RWPE2 (cell line): ENCODE data around the gene ERN1.
A peak's percentile ranks its signal among the peaks of the same experiment; 100 is the strongest.
"Not testable (repeated sequence)": the region's sequence is repeated elsewhere in the genome, so short reads cannot be mapped to it uniquely, and the experiment has no call there.

Source experiments
- ATAC-seq: fragments of 200-7000 bp; cut with Tn5 transposase; 3 replicates; pipeline ENCODE4 v1.9.1; 2021; ENCODE audit warnings: low read depth
- DNase-seq: peaks from one replicate; pipeline ENCODE4 v3.0.0-alpha.2; 2020; ENCODE audit warnings: low spot score
- H3K27ac ChIP-seq: fragments of 450-650 bp; 2 replicates; pipeline ENCODE4 v1.5.1; 2017; ENCODE audit warnings: mild to moderate bottlenecking; ENCODE audit not compliant: poor library complexity, severe bottlenecking
- H3K27me3 ChIP-seq: fragments of 250-450 bp; sonication (Bioruptor Pico); 2 replicates; pipeline ENCODE4 v1.5.1; 2021; ENCODE audit warnings: mild to moderate bottlenecking, moderate library complexity; ENCODE audit not compliant: insufficient read depth, poor library complexity, severe bottlenecking
- H3K36me3 ChIP-seq: fragments of 250-450 bp; sonication (Bioruptor Pico); 2 replicates; pipeline ENCODE4 v1.5.1; 2020; ENCODE audit warnings: low read depth, mild to moderate bottlenecking, moderate library complexity
- H3K4me1 ChIP-seq: fragments of 250-450 bp; sonication (Bioruptor Pico); 2 replicates; pipeline ENCODE4 v1.5.1; 2021; ENCODE audit warnings: mild to moderate bottlenecking, moderate library complexity; ENCODE audit not compliant: insufficient read depth, poor library complexity, severe bottlenecking
- H3K4me3 ChIP-seq: fragments of 250-450 bp; sonication (Bioruptor Pico); 2 replicates; pipeline ENCODE4 v1.5.1; 2021; ENCODE audit warnings: mild to moderate bottlenecking, moderate library complexity; ENCODE audit not compliant: severe bottlenecking
- H3K9me3 ChIP-seq: fragments of 250-450 bp; sonication (Bioruptor Pico); 2 replicates; pipeline ENCODE4 v1.5.1; 2021; ENCODE audit warnings: mild to moderate bottlenecking, moderate library complexity; ENCODE audit not compliant: severe bottlenecking
- TF ChIP-seq, protein P1 (sequence below): fragments of 450-650 bp; IDR thresholded peaks from one replicate; pipeline ENCODE4 v1.5.1; 2017; ENCODE audit warnings: mild to moderate bottlenecking, moderate library complexity; ENCODE audit not compliant: poor library complexity, severe bottlenecking

ERN1 gene

DNA sequence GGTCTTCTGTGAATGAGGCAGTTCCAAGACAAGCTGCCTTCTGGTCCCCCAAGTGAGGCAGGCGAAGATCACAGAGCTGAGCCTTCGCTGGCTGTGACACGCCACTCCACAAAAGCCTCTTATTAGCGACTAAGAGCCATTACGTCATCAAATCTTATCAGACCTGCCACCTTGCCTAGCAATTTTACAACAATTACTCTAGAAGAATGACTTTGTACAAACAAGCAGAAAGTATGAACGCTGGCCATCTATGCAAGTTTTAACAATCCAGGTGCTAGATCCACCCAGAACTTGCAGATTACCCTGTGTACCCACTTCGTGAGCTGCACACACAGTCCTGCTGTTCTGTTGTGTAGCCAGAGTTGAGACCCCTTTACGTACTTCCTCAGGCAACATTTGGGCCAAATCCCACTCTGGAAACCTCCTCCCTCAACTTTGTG lies 105.7 kb downstream of the ERN1 start:
- H3K27ac ChIP-seq: no peak overlapping the region
- H3K36me3 ChIP-seq: no peaks in the 10 kb centered on the region
- TF ChIP-seq, protein P1, sequence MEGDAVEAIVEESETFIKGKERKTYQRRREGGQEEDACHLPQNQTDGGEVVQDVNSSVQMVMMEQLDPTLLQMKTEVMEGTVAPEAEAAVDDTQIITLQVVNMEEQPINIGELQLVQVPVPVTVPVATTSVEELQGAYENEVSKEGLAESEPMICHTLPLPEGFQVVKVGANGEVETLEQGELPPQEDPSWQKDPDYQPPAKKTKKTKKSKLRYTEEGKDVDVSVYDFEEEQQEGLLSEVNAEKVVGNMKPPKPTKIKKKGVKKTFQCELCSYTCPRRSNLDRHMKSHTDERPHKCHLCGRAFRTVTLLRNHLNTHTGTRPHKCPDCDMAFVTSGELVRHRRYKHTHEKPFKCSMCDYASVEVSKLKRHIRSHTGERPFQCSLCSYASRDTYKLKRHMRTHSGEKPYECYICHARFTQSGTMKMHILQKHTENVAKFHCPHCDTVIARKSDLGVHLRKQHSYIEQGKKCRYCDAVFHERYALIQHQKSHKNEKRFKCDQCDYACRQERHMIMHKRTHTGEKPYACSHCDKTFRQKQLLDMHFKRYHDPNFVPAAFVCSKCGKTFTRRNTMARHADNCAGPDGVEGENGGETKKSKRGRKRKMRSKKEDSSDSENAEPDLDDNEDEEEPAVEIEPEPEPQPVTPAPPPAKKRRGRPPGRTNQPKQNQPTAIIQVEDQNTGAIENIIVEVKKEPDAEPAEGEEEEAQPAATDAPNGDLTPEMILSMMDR: no peak
- no peaks in the 10 kb centered on the region for H3K27me3 ChIP-seq
- no peaks in the 10 kb centered on the region for H3K9me3 ChIP-seq
- no peak overlapping the region for H3K4me3 ChIP-seq
- DNase-seq (no peak), ATAC-seq (no peak)
- peaks cover 3% of the 10 kb centered on the region for H3K4me1 ChIP-seq

DNA sequence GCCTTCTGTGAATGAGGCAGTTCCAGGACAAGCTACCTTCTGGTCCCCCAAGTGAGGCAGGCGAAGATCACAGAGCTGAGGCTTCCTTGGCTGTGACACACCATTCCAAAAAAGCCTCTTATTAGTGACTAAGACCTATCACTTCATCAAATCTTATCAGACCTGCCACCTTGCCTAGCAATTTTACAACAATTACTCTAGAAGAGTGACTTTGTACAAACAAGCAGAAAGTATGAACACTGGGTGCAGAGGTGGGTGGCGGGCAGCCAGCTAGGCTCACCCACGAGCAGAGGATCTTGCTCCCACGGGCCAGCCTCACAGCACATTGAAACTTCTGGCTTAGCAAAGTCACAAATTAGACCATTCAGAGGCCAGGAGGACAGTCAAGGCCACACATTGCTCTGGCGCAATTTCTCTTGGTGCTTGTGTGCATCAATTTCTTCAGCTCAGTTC lies 107.3 kb downstream of the ERN1 start:
- Histone ChIP-seq H3K27me3 (no peaks in the 10 kb centered on the region), H3K27ac (no peak overlapping the region), H3K4me3 (no peak overlapping the region), H3K4me1 (no peaks in the 10 kb centered on the region), H3K9me3 (no peaks in the 10 kb centered on the region), H3K36me3 (no peaks in the 10 kb centered on the region)
- ATAC-seq (no peak), DNase-seq (no peak)
- TF ChIP-seq, protein P1: no peak

DNA sequence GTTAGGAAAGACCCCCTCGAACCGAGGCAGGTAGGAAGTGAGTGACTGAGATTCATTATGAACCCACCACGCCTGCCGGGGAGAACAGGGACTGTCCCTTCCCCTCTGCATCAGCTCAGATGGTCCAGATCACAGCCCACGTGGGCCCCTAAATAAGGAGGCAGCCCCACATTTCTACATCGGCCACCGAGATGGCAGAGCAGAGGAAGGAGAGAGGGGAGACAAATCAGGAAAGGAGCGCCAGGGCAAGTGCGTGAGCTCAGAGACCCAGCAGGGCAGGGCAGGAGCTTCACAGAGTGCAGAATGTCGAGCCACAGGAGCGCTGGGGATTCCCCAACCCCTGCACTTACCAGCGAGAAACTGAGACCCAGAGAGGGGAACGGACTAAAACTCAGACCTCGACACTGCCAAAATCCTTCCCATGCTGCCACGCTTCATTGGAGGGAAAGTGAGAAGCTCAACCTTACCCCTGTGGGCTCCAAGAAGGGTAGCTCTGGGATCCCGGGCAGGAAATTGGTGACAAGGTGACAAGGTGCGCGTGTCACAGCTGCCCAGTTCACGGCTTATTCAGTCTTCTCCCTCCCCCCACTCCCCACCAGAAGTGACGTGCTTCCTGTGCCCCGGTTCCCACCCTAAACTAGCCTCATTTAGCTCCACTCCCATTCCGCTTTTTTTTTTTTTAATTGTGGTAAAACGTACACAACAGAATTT lies 109.7 kb downstream of the ERN1 start, which contains the start of gene ICAM2:
TSS of gene ICAM2 (minus strand) at position 578 of the 711 bp plus-strand sequence. CDS start 13,942 bp downstream, outside the sequence.
- ATAC-seq: no peak

DNA sequence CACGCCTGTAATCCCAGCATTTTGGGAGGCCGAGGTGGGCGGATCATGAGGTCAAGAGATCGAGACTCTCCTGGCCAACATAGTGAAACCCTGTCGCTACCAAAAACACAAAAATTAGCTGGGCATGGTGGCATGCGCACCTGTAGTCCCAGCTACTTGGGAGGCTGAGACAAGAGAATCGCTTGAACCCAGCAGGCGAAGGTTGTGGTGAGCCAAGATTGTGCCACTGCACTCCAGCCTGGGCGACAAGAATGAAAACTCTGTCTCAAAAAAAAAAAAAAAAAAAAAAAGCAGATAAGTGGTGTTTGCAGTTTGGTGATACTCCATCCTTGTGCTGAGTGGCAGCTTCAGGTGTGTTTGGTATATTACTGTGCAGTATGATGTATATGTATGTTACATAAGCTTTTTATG lies 110.4 kb downstream of the ERN1 start:
- not testable (repeated sequence) for ATAC-seq, H3K36me3 ChIP-seq, H3K27me3 ChIP-seq, H3K4me3 ChIP-seq, H3K4me1 ChIP-seq, H3K27ac ChIP-seq, H3K9me3 ChIP-seq
- DNase-seq: peak; percentile 2

More for the DNA sequence above, 109.7 kb downstream of the ERN1 start, which contains the start of gene ICAM2:
- Histone ChIP-seq H3K36me3 (no peaks in the 10 kb centered on the region), H3K27me3 (no peaks in the 10 kb centered on the region), H3K4me1 (no peaks in the 10 kb centered on the region), H3K27ac (no peak within 1 kb of the TSS), H3K4me3 (no peak within 1 kb of the TSS), H3K9me3 (no peaks in the 10 kb centered on the region)
- TF ChIP-seq, protein P1: no peak
- peak; percentile 34 for DNase-seq

DNA sequence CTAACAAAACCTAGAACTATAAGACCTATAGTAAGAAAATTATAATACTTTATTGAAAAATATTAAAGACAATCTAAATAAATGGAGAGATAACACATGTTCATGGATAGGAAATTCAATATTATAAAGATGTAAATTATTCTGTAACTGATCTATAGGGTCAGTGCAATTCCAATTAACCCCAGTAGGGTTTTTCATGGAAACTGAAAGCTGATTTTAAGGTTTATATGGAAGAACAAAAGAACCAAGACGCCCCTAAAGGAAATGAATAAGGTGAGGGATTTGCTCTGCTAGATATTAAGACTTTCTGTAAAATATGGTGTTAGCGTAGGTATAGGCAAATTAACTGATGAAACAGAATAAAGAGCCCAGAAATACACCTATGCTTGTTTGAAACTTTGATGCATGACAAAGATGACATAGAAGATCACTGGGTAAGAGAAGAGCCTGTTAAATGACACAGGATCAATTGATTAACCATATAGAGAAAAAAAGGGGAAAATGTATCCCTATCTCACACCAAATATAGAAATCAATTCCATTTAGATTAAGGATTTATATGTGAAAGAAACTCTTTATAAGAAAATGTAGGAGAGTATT lies 112.5 kb downstream of the ERN1 start:
- ATAC-seq (no peak), DNase-seq (no peak)
- no peaks in the 10 kb centered on the region for H3K27me3 ChIP-seq
- TF ChIP-seq, protein P1: peak; percentile 15
- no peak overlapping the region for H3K4me3 ChIP-seq
- H3K9me3 ChIP-seq: no peaks in the 10 kb centered on the region
- H3K4me1 ChIP-seq: no peaks in the 10 kb centered on the region
- no peak overlapping the region for H3K27ac ChIP-seq
- no peaks in the 10 kb centered on the region for H3K36me3 ChIP-seq
